Activated T-cell treated with anti-CD3 and anti-CD28 coated beads, Interleukin-2, amount 50 U/mL, for 4 hours (primary cell): ENCODE data around the gene PROP1. TPM values are rescaled to one million over a fixed set of nuclear protein-coding genes. Genes with fewer than 3 reads are reported as not detected.
"Not testable (repeated sequence)": the region's sequence is repeated elsewhere in the genome, so short reads cannot be mapped to it uniquely, and the experiment has no call there.

Source experiments
- ATAC-seq, 2 donors: fragments of 200-7000 bp; cut with Tn5 transposase; one replicate each; pipeline ENCODE4 v1.10.0; 2021
- DNase-seq: peaks from one replicate; pipeline ENCODE4 v3.0.0-alpha.2; 2020
- H3K27me3 Mint-ChIP-seq: one replicate; pipeline ENCODE4 v1.8.0; 2021; ENCODE audit warnings: low read depth, mixed read lengths
- H3K36me3 Mint-ChIP-seq: one replicate; pipeline ENCODE4 v1.8.0; 2022; ENCODE audit warnings: mixed read lengths; ENCODE audit not compliant: insufficient read depth
- H3K4me1 Mint-ChIP-seq: one replicate; pipeline ENCODE4 v1.8.0; 2021; ENCODE audit warnings: low read depth, mixed read lengths
- H3K4me3 Mint-ChIP-seq: one replicate; pipeline ENCODE4 v1.8.0; 2021; ENCODE audit warnings: mild to moderate bottlenecking, moderate library complexity, mixed read lengths
- H3K9me3 Mint-ChIP-seq: one replicate; pipeline ENCODE4 v1.8.0; 2021; ENCODE audit warnings: mixed read lengths
- total RNA-seq, 3 donors: library from RNA; stranded (reverse); gene quantifications; one replicate each; pipeline ENCODE4 v1.2.1, GENCODE V29; 2021

Gene PROP1
- total RNA-seq, 3 donors from 2014 or later = not detected

- Mint-ChIP-seq H3K27me3 (peaks cover 53% of the 10 kb centered on the region), H3K4me1 (peaks cover 3% of the 10 kb centered on the region), H3K4me3 (no peak overlapping the region), H3K36me3 (no peaks in the 10 kb centered on the region), H3K9me3 (no peaks in the 10 kb centered on the region)
- ATAC-seq = no peak
- DNase-seq = no peak
Observed at GRCh38 chr5:177988989-177989625, 6.9 kb downstream of the PROP1 start.

GRCh38 chr5:177987326-177987725, 8.7 kb downstream of the PROP1 start:
- ATAC-seq = no peak
- H3K36me3 Mint-ChIP-seq = no peaks in the 10 kb centered on the region
- peaks cover 3% of the 10 kb centered on the region for H3K4me1 Mint-ChIP-seq
- peaks cover 65% of the 10 kb centered on the region for H3K27me3 Mint-ChIP-seq
- no peaks in the 10 kb centered on the region for H3K9me3 Mint-ChIP-seq
- no peak overlapping the region for H3K4me3 Mint-ChIP-seq
- no peak for DNase-seq

GRCh38 chr5:177985430-177986040, 10.5 kb downstream of the PROP1 start:
- ATAC-seq (no peak), DNase-seq (no peak)
- Mint-ChIP-seq H3K4me1 (peaks cover 3% of the 10 kb centered on the region), H3K27me3 (peaks cover 77% of the 10 kb centered on the region), H3K4me3 (peak overlapping the region; percentile 45), H3K36me3 (no peaks in the 10 kb centered on the region), H3K9me3 (no peaks in the 10 kb centered on the region)

- no peaks in the 10 kb centered on the region for H3K9me3 Mint-ChIP-seq
- no peaks in the 10 kb centered on the region for H3K36me3 Mint-ChIP-seq
- peak in 1 of 2 donors; percentile 21 for ATAC-seq
- H3K27me3 Mint-ChIP-seq = peaks cover 78% of the 10 kb centered on the region
- peak overlapping the region; percentile 45 for H3K4me3 Mint-ChIP-seq
- H3K4me1 Mint-ChIP-seq = peaks cover 3% of the 10 kb centered on the region
- DNase-seq = no peak
Observed at GRCh38 chr5:177984584-177985206, 11.3 kb downstream of the PROP1 start.

- peaks cover 3% of the 10 kb centered on the region for H3K4me1 Mint-ChIP-seq
- no peaks in the 10 kb centered on the region for H3K9me3 Mint-ChIP-seq
- DNase-seq = no peak
- H3K4me3 Mint-ChIP-seq = no peak overlapping the region
- H3K27me3 Mint-ChIP-seq = peaks cover 73% of the 10 kb centered on the region
- H3K36me3 Mint-ChIP-seq = no peaks in the 10 kb centered on the region
- ATAC-seq = no peak
Observed at GRCh38 chr5:177983763-177984583, 12.1 kb downstream of the PROP1 start.

GRCh38 chr5:177982956-177983355, 13.1 kb downstream of the PROP1 start:
- H3K4me1 Mint-ChIP-seq = peaks cover 3% of the 10 kb centered on the region
- no peak for DNase-seq
- no peaks in the 10 kb centered on the region for H3K36me3 Mint-ChIP-seq
- H3K27me3 Mint-ChIP-seq = peaks cover 71% of the 10 kb centered on the region
- no peak overlapping the region for H3K4me3 Mint-ChIP-seq
- no peaks in the 10 kb centered on the region for H3K9me3 Mint-ChIP-seq
- ATAC-seq = no peak

GRCh38 chr5:177982072-177982727, 13.8 kb downstream of the PROP1 start:
- Mint-ChIP-seq H3K4me3 (no peak overlapping the region), H3K9me3 (no peaks in the 10 kb centered on the region), H3K27me3 (peaks cover 64% of the 10 kb centered on the region), H3K4me1 (peaks cover 3% of the 10 kb centered on the region), H3K36me3 (no peaks in the 10 kb centered on the region)
- ATAC-seq (peak in 1 of 2 donors; percentile 50), DNase-seq (no peak)

- DNase-seq (no peak), ATAC-seq (no peak)
- Mint-ChIP-seq H3K9me3 (no peaks in the 10 kb centered on the region), H3K4me3 (no peak overlapping the region), H3K36me3 (no peaks in the 10 kb centered on the region), H3K27me3 (peaks cover 58% of the 10 kb centered on the region), H3K4me1 (peaks cover 3% of the 10 kb centered on the region)
Observed at GRCh38 chr5:177981296-177982071, 14.6 kb downstream of the PROP1 start.

- H3K36me3 Mint-ChIP-seq = no peaks in the 10 kb centered on the region
- H3K4me1 Mint-ChIP-seq = peaks cover 3% of the 10 kb centered on the region
- H3K9me3 Mint-ChIP-seq = peaks cover 2% of the 10 kb centered on the region
- H3K27me3 Mint-ChIP-seq = peaks cover 50% of the 10 kb centered on the region
- DNase-seq (no peak), ATAC-seq (no peak)
- no peak overlapping the region for H3K4me3 Mint-ChIP-seq
Observed at GRCh38 chr5:177980743-177981151, 15.3 kb downstream of the PROP1 start.

- peaks cover 23% of the 10 kb centered on the region for H3K27me3 Mint-ChIP-seq
- not testable (repeated sequence) for H3K9me3 Mint-ChIP-seq, DNase-seq, ATAC-seq, H3K4me3 Mint-ChIP-seq, H3K36me3 Mint-ChIP-seq, H3K4me1 Mint-ChIP-seq
Observed at GRCh38 chr5:177977600-177977999, 18.4 kb downstream of the PROP1 start.

GRCh38 chr5:177973066-177973635, 22.9 kb downstream of the PROP1 start:
- H3K36me3 Mint-ChIP-seq = no peaks in the 10 kb centered on the region
- H3K9me3 Mint-ChIP-seq = peaks cover 9% of the 10 kb centered on the region
- no peak overlapping the region for H3K4me3 Mint-ChIP-seq
- H3K4me1 Mint-ChIP-seq = no peaks in the 10 kb centered on the region
- no peak for ATAC-seq
- H3K27me3 Mint-ChIP-seq = no peaks in the 10 kb centered on the region
- no peak for DNase-seq

GRCh38 chr5:177972613-177973012, 23.4 kb downstream of the PROP1 start:
- no peaks in the 10 kb centered on the region for H3K27me3 Mint-ChIP-seq
- H3K36me3 Mint-ChIP-seq = no peaks in the 10 kb centered on the region
- H3K4me1 Mint-ChIP-seq = no peaks in the 10 kb centered on the region
- DNase-seq (no peak), ATAC-seq (no peak)
- no peak overlapping the region for H3K4me3 Mint-ChIP-seq
- peaks cover 9% of the 10 kb centered on the region for H3K9me3 Mint-ChIP-seq

- DNase-seq, H3K27me3 Mint-ChIP-seq, ATAC-seq, H3K4me3 Mint-ChIP-seq, H3K36me3 Mint-ChIP-seq, H3K9me3 Mint-ChIP-seq, H3K4me1 Mint-ChIP-seq: not testable (repeated sequence)
Observed at GRCh38 chr5:177972014-177972413, 24.0 kb downstream of the PROP1 start.
